Kidney (tissue), 14 donors: ENCODE data around the gene ERC2. TPM values are rescaled to one million over a fixed set of nuclear protein-coding genes. Genes with fewer than 3 reads are reported as not detected.

Experiments used
- DNase-seq, 5 donors: peaks; one replicate each; pipeline ENCODE4 v3.0.0-alpha.2; 2013 to 2020
- FAIRE-seq: peaks from 2 replicates; lab custom pipeline; 2012; peaks lifted over from hg19 to GRCh38; lab: Jason Lieb, UNC
- H3K27ac ChIP-seq, 2 donors: one replicate each; pipeline ENCODE4 v1.7.0; 2013; ENCODE audit warnings: low read depth in 2 of 2, low read length in 2 of 2, inconsistent platforms in 1 of 2
- H3K27me3 ChIP-seq: one replicate; pipeline ENCODE4 v1.7.1; 2013; ENCODE audit warnings: low read length, inconsistent platforms; ENCODE audit not compliant: control insufficient read depth, insufficient read depth
- H3K36me3 ChIP-seq, 3 donors: one replicate each; pipeline versions ENCODE4 v1.7.0 to v1.7.1; 2013; ENCODE audit warnings: low read length in 3 of 3, control low read depth in 1 of 3, inconsistent platforms in 1 of 3; ENCODE audit not compliant: insufficient read depth in 3 of 3, control insufficient read depth in 2 of 3
- H3K4me1 ChIP-seq, 3 donors: one replicate each; pipeline versions ENCODE4 v1.7.0 to v1.7.1; 2013; ENCODE audit warnings: low read length in 3 of 3, inconsistent platforms in 1 of 3, low read depth in 1 of 3; ENCODE audit not compliant: control insufficient read depth in 2 of 3, insufficient read depth in 2 of 3
- H3K4me3 ChIP-seq, 3 donors: one replicate each; pipeline versions ENCODE4 v1.7.0 to v1.8.1; 2013; ENCODE audit warnings: low read length in 3 of 3, control low read depth in 1 of 3, inconsistent platforms in 1 of 3
- H3K9ac ChIP-seq, 3 donors: one replicate each; pipeline versions ENCODE4 v1.7.0 to v1.7.1; 2013; ENCODE audit warnings: low read length in 3 of 3, control low read depth in 1 of 3, inconsistent platforms in 1 of 3
- H3K9me3 ChIP-seq, 3 donors: one replicate each; pipeline versions ENCODE4 v1.7.0 to v1.7.1; 2013; ENCODE audit warnings: low read length in 3 of 3, control low read depth in 1 of 3, inconsistent platforms in 1 of 3; ENCODE audit not compliant: control insufficient read depth in 2 of 3, insufficient read depth in 1 of 3
- CTCF ChIP-seq: IDR thresholded peaks from 3 replicates; pipeline ENCODE4 v1.5.1; 2012; ENCODE audit warnings: mild to moderate bottlenecking, moderate library complexity, borderline replicate concordance; ENCODE audit not compliant: insufficient read depth; ENCODE audit errors: extremely low read depth
- intact Hi-C: fragments of 100-400 bp; cut with DNase I; formaldehyde crosslinking; loops from one replicate; pipeline ENCODE4 v1.11.1; 2022
- polyA plus RNA-seq: library from polyadenylated mRNA; stranded (reverse); fragments of 350-450 nt; fragmentation: Illumina TruSeq; extraction: RNeasy Lipid Tissue Mini Kit (QIAGEN cat#74804); gene quantifications from one replicate; pipeline ENCODE4 v1.2.3, GENCODE V29; 2014; ENCODE audit warnings: low read depth, low replicate concordance; ENCODE audit not compliant: insufficient read depth
- total RNA-seq: library from RNA; stranded (reverse); fragmentation: NEBNext Ultra II Directional; extraction: Animal tissue kit (Norgen Biotek cat#: 25700); gene quantifications from one replicate; pipeline ENCODE4 v1.2.1, GENCODE V29; 2021
- donor health status: control.
- donor health status: control.
- donor health status: control.
- donor health status: control.
- donor health status: control.
- donor health status: DM: yes; HTN: yes; CAD: no.
- donor health status: Normal renal cell carcinoma (clear cell type).

The ERC2 gene
- total and polyA plus RNA-seq, 2 donors from 2014 or later: 0.92 to 3.8 TPM

- Histone ChIP-seq H3K27me3 (no peaks in the 10 kb centered on the region), H3K27ac (no peak overlapping the region), H3K4me3 (no peak overlapping the region), H3K36me3 (no peaks in the 10 kb centered on the region), H3K9me3 (no peaks in the 10 kb centered on the region), H3K9ac (no peak overlapping the region), H3K4me1 (no peaks in the 10 kb centered on the region)
- FAIRE-seq: no peak
- no peak for TF ChIP-seq CTCF
- intact Hi-C loops: no loop called here
- DNase-seq: no peak
Observed at GRCh38 chr3:55725681-55726500, 742.4 kb downstream of the ERC2 start.

- H3K9ac ChIP-seq: no peak overlapping the region
- intact Hi-C loops: no loop called here
- no peak for FAIRE-seq
- H3K27me3 ChIP-seq: no peaks in the 10 kb centered on the region
- no peaks in the 10 kb centered on the region for H3K36me3 ChIP-seq
- H3K27ac ChIP-seq: no peak overlapping the region
- H3K9me3 ChIP-seq: no peaks in the 10 kb centered on the region
- TF ChIP-seq CTCF: no peak
- no peak for DNase-seq
- H3K4me1 ChIP-seq: no peaks in the 10 kb centered on the region
- H3K4me3 ChIP-seq: no peak overlapping the region
Observed at GRCh38 chr3:55724821-55725220, 743.4 kb downstream of the ERC2 start.

GRCh38 chr3:55724407-55724784, 743.9 kb downstream of the ERC2 start:
- intact Hi-C loops: no loop called here
- FAIRE-seq: no peak
- Histone ChIP-seq H3K4me3 (no peak overlapping the region), H3K27me3 (no peaks in the 10 kb centered on the region), H3K36me3 (no peaks in the 10 kb centered on the region), H3K4me1 (no peaks in the 10 kb centered on the region), H3K9me3 (no peaks in the 10 kb centered on the region), H3K27ac (no peak overlapping the region), H3K9ac (no peak overlapping the region)
- no peak for TF ChIP-seq CTCF
- no peak for DNase-seq
